Type B pancreatic cell (in vitro differentiated cells): ENCODE measurements around the gene SPATA3. TPM values are rescaled to one million over a fixed set of nuclear protein-coding genes. Genes with fewer than 3 reads are reported as not detected.

ENCODE experiments used
- DNase-seq: peaks from one replicate; pipeline ENCODE4 v3.0.0; 2021; ENCODE audit warnings: mixed read lengths; ENCODE audit not compliant: unreplicated experiment; ENCODE audit errors: extremely low spot score
- H3K27ac Mint-ChIP-seq: 2 replicates; pipeline ENCODE4 v1.8.0; 2021; ENCODE audit warnings: mild to moderate bottlenecking, mixed read lengths
- H3K27me3 Mint-ChIP-seq: 2 replicates; pipeline ENCODE4 v1.8.0; 2021; ENCODE audit warnings: mixed read lengths
- H3K36me3 Mint-ChIP-seq: 2 replicates; pipeline ENCODE4 v1.8.0; 2021; ENCODE audit warnings: mixed read lengths
- H3K4me1 Mint-ChIP-seq: one replicate; pipeline ENCODE4 v1.8.0; 2021; ENCODE audit warnings: mixed read lengths; ENCODE audit not compliant: unreplicated experiment
- H3K4me3 Mint-ChIP-seq: 2 replicates; pipeline ENCODE4 v1.8.0; 2021; ENCODE audit warnings: mild to moderate bottlenecking, mixed read lengths
- H3K9me3 Mint-ChIP-seq: 2 replicates; pipeline ENCODE4 v1.8.0; 2021; ENCODE audit warnings: mixed read lengths
- CTCF ChIP-seq: fragments of 200-600 bp; sonication (generic); conservative IDR thresholded peaks from 2 replicates; pipeline ENCODE4 v1.5.0; 2021; ENCODE audit warnings: antibody characterized with exemption, mild to moderate bottlenecking
- total RNA-seq: library from RNA; stranded (reverse); gene quantifications from 2 replicates; pipeline ENCODE4 v1.2.1, GENCODE V29; 2021; ENCODE audit warnings: low replicate concordance

The SPATA3 gene
- total RNA-seq, 1 donor from 2014 or later, result not detected

- Mint-ChIP-seq H3K36me3 (no peaks in the 10 kb centered on the region), H3K9me3 (no peaks in the 10 kb centered on the region), H3K4me1 (no peaks in the 10 kb centered on the region), H3K27ac (no peak overlapping the region), H3K27me3 (peaks cover 22% of the 10 kb centered on the region), H3K4me3 (no peak overlapping the region)
- no peak for TF ChIP-seq CTCF
- no peak for DNase-seq
Observed at GRCh38 chr2:231028889-231029288, 33.0 kb downstream of the SPATA3 start.

DNA sequence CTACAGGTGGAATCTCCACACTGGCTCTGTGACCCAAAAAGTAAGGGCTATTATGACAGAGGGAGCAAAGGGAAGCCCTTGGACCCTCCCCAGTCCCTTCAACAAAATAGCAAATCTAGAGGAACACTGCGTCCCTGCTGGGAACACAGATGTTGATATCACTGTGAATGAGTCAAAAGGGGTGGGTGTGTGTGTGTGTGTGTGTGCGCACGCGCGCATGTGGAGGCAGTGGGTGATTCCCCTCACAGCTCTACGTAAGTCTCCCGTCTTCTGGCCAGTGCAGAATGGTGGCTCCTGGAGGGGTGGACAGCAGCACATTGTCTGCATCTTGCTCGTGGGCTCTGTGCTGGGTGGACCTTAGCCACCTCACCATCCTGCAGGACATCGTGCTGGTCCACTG is 33.6 kb downstream of the SPATA3 start:
- DNase-seq, result no peak
- no peak for TF ChIP-seq CTCF
- H3K27me3 Mint-ChIP-seq, result peaks cover 29% of the 10 kb centered on the region
- no peak overlapping the region for H3K27ac Mint-ChIP-seq
- no peaks in the 10 kb centered on the region for H3K4me1 Mint-ChIP-seq
- H3K4me3 Mint-ChIP-seq, result no peak overlapping the region
- H3K9me3 Mint-ChIP-seq, result no peaks in the 10 kb centered on the region
- no peaks in the 10 kb centered on the region for H3K36me3 Mint-ChIP-seq

GRCh38 chr2:231030725-231031124 is 34.8 kb downstream of the SPATA3 start:
- DNase-seq, result no peak
- no peak overlapping the region for H3K27ac Mint-ChIP-seq
- no peaks in the 10 kb centered on the region for H3K9me3 Mint-ChIP-seq
- no peak for TF ChIP-seq CTCF
- H3K4me1 Mint-ChIP-seq, result no peaks in the 10 kb centered on the region
- H3K36me3 Mint-ChIP-seq, result no peaks in the 10 kb centered on the region
- no peak overlapping the region for H3K4me3 Mint-ChIP-seq
- H3K27me3 Mint-ChIP-seq, result peaks cover 37% of the 10 kb centered on the region

GRCh38 chr2:231032575-231033140 is 36.7 kb downstream of the SPATA3 start:
- H3K27ac Mint-ChIP-seq, result no peak overlapping the region
- H3K4me3 Mint-ChIP-seq, result no peak overlapping the region
- no peaks in the 10 kb centered on the region for H3K36me3 Mint-ChIP-seq
- no peak for DNase-seq
- TF ChIP-seq CTCF, result no peak
- no peaks in the 10 kb centered on the region for H3K9me3 Mint-ChIP-seq
- H3K4me1 Mint-ChIP-seq, result no peaks in the 10 kb centered on the region
- H3K27me3 Mint-ChIP-seq, result peaks cover 52% of the 10 kb centered on the region

DNA sequence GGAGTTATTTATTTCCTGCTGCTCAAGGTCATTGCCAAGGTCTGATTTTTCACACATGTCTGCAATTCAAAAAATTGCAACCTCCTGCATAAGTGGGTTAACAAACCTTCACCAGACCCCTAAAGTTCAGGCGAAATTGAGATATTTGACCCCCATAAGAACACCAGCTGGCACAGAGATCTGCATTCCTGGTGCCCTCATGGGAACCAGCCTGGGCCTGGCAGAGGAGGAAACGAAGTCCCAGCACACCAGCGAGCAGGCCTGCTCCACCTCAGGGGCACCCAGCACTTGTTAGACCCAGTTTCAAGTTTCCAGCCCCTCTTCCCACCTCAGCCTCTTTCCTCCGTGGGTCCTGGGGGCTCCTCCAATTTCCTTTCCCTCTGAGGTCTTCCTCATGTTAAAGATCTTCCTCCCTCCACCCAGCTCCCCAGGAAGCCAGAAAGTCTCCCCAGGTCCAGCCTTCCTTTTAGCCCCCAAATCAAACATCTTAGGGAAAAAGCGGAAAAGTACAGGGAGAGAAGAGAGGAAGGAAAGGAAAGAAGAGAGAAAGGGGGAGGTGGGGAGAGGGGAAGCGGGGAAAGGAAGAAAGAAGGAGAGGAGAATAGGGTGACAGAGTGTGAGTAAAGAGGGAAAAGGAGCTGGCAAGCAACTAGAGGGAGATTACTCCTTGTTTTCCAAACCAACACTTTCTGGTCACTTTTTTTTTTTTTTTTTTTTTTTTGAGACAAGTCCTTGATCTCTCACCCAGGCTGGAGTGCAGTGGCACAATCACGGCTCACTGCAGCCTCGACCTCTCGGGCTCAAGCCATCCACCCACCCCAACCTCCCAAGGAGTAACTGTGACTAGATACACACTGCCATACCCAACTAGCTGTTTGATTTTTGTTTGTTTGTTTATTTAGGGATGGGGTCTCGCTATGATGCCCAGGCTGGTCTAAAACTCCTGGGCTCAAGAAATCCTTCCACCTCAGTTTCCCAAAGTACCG is 37.5 kb downstream of the SPATA3 start:
- Mint-ChIP-seq H3K27ac (peak overlapping the region; percentile 85), H3K27me3 (peaks cover 56% of the 10 kb centered on the region), H3K4me1 (no peaks in the 10 kb centered on the region), H3K4me3 (peak overlapping the region; percentile 46), H3K36me3 (no peaks in the 10 kb centered on the region), H3K9me3 (no peaks in the 10 kb centered on the region)
- TF ChIP-seq CTCF, result no peak
- DNase-seq, result no peak
